ENCODE data around the gene TIGD2.

The TIGD2 gene

GRCh38 chr4:89123451-89123851, 12.1 kb downstream of the TIGD2 start:
- H3K36me3 ChIP-seq (ENCODE audit: low read length): no peaks in the 10 kb centered on the region
- H4K20me1 ChIP-seq (ENCODE audit: low read depth, low read length): no peaks in the 10 kb centered on the region
- no peaks in the 10 kb centered on the region for H3F3A ChIP-seq (ENCODE audit: insufficient read depth)
- H3K4me2 ChIP-seq (ENCODE audit: low read depth, low read length, poor library complexity, severe bottlenecking): no peak overlapping the region
- no peaks in the 10 kb centered on the region for H3K9me3 ChIP-seq (ENCODE audit: insufficient read depth, low read length)
- H3K27me3 ChIP-seq (ENCODE audit: low read length): no peaks in the 10 kb centered on the region
- H3K79me2 ChIP-seq (ENCODE audit: insufficient read depth, low read length): no peaks in the 10 kb centered on the region
- H3K4me3 ChIP-seq (ENCODE audit: insufficient read depth, low read length, poor library complexity, severe bottlenecking): no peak overlapping the region
- no peak overlapping the region for H3K9ac ChIP-seq (ENCODE audit: low read length)
- no peak overlapping the region for H2AFZ ChIP-seq (ENCODE audit: low read depth, low read length, severe bottlenecking)
- H3K9me2 ChIP-seq (replicated peaks; ENCODE audit: insufficient read depth, low read length): no peaks in the 10 kb centered on the region
- no peak overlapping the region for H3K27ac ChIP-seq (ENCODE audit: low read depth, low read length)
- TF ChIP-seq CTCF (IDR thresholded peaks at IDR 0.05; ENCODE audit: insufficient read depth, low read length, poor library complexity, severe bottlenecking): no peak
- TF ChIP-seq EZH2phosphoT487 (conservative IDR thresholded peaks at IDR 0.05; ENCODE audit: low read length): no peak

DNA sequence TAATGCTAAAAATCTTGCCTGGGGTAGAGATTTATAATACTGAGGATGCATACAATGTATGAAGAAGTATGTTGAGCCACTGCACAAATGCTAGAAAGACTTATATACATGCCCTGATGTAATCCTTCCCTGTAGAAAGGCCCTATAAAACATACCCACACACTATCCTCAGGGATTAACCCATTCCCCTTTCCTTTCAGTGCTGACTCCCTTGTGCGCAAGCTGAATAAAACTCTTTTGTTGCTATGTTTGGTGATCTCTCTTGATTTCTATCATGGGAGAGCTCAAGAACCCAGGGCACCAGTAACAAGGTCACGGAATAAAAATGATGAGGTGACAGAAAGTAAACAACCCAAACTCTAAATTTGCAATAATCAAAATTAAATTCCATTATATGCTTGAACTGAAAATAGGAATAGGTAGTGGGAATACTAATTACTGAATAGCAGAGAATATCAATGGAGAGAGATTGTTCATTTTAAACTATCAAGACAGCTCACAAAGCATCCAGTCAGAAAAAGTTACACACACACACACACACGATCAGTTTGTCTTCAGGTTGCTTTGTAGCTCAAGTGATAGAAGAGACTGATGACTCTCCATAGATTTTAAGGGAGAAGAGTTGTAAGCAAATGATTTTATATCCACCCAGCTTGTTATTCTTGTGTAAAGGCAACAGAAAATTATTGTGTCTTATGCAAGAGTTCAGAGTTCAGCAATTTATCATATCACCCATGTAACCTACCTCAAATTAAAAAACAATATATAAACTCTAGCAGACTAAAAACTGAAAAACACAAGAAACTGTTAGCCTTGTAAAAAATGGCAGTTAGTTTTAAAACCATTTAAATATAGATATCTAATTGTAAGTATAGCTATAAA, 14.8 kb downstream of the TIGD2 start:
- no peaks in the 10 kb centered on the region for H3K36me3 ChIP-seq (ENCODE audit: low read length)
- H3K4me2 ChIP-seq (ENCODE audit: low read depth, low read length, poor library complexity, severe bottlenecking): no peak overlapping the region
- H3K79me2 ChIP-seq (ENCODE audit: insufficient read depth, low read length): no peaks in the 10 kb centered on the region
- no peak overlapping the region for H3K9ac ChIP-seq (ENCODE audit: low read length)
- no peaks in the 10 kb centered on the region for H3F3A ChIP-seq (ENCODE audit: insufficient read depth)
- TF ChIP-seq CTCF (IDR thresholded peaks at IDR 0.05; ENCODE audit: insufficient read depth, low read length, poor library complexity, severe bottlenecking) (no peak), EZH2phosphoT487 (conservative IDR thresholded peaks at IDR 0.05; ENCODE audit: low read length) (no peak)
- no peak overlapping the region for H3K4me3 ChIP-seq (ENCODE audit: insufficient read depth, low read length, poor library complexity, severe bottlenecking)
- H2AFZ ChIP-seq (ENCODE audit: low read depth, low read length, severe bottlenecking): no peak overlapping the region
- H3K9me3 ChIP-seq (ENCODE audit: insufficient read depth, low read length): no peaks in the 10 kb centered on the region
- no peak overlapping the region for H3K27ac ChIP-seq (ENCODE audit: low read depth, low read length)
- H4K20me1 ChIP-seq (ENCODE audit: low read depth, low read length): no peaks in the 10 kb centered on the region
- no peaks in the 10 kb centered on the region for H3K9me2 ChIP-seq (replicated peaks; ENCODE audit: insufficient read depth, low read length)
- no peaks in the 10 kb centered on the region for H3K27me3 ChIP-seq (ENCODE audit: low read length)

DNA sequence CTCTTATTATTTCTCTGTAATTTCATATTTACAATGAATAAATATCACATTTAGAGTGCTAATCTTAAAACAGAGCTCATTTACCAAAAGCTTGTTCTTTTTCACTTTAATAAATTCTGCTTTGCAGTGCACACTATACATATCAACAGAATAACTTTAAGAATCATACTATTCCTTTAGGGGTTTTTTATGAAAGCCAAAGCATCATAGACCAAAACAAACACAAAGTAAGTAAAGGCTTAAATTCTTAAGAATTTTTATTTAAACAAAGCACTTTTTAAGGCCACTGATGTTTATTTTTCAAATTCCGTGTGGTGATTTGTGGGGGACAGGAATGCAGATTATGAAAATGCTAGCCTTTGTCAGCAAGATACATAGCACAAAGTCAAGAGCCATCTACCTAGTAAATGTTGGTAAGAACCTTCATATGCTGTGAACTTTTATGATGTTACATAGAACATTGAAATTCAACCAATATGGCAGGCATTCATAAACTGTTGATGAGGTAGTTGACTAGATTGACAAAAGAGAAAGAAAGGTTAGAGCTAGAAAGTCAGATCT, 17.8 kb downstream of the TIGD2 start:
- no peaks in the 10 kb centered on the region for H4K20me1 ChIP-seq (ENCODE audit: low read depth, low read length)
- H3K9me2 ChIP-seq (replicated peaks; ENCODE audit: insufficient read depth, low read length): no peaks in the 10 kb centered on the region
- H3K27ac ChIP-seq (ENCODE audit: low read depth, low read length): no peak overlapping the region
- no peaks in the 10 kb centered on the region for H3K36me3 ChIP-seq (ENCODE audit: low read length)
- H3K4me3 ChIP-seq (ENCODE audit: insufficient read depth, low read length, poor library complexity, severe bottlenecking): no peak overlapping the region
- no peaks in the 10 kb centered on the region for H3F3A ChIP-seq (ENCODE audit: insufficient read depth)
- H3K27me3 ChIP-seq (ENCODE audit: low read length): no peaks in the 10 kb centered on the region
- H3K9me3 ChIP-seq (ENCODE audit: insufficient read depth, low read length): no peaks in the 10 kb centered on the region
- no peaks in the 10 kb centered on the region for H3K79me2 ChIP-seq (ENCODE audit: insufficient read depth, low read length)
- H3K9ac ChIP-seq (ENCODE audit: low read length): no peak overlapping the region
- no peak overlapping the region for H2AFZ ChIP-seq (ENCODE audit: low read depth, low read length, severe bottlenecking)
- no peak for TF ChIP-seq EZH2phosphoT487 (conservative IDR thresholded peaks at IDR 0.05; ENCODE audit: low read length)
- TF ChIP-seq CTCF (IDR thresholded peaks at IDR 0.05; ENCODE audit: insufficient read depth, low read length, poor library complexity, severe bottlenecking): no peak
- no peak overlapping the region for H3K4me2 ChIP-seq (ENCODE audit: low read depth, low read length, poor library complexity, severe bottlenecking)
